ENCODE data around the gene LMO4.

LMO4 gene

GRCh38 chr1:87294633-87295032 lies 34.0 kb upstream of the LMO4 start:
- no peak for TF ChIP-seq CTCF (IDR thresholded peaks at IDR 0.05; ENCODE audit: extremely low read depth, missing control alignments)
- no peak for DNase-seq (ENCODE audit: low spot score)

GRCh38 chr1:87295445-87296110 lies 33.1 kb upstream of the LMO4 start:
- DNase-seq (ENCODE audit: low spot score): no peak
- TF ChIP-seq CTCF (IDR thresholded peaks at IDR 0.05; ENCODE audit: extremely low read depth, missing control alignments): no peak

GRCh38 chr1:87296206-87296605 lies 32.5 kb upstream of the LMO4 start:
- no peak for TF ChIP-seq CTCF (IDR thresholded peaks at IDR 0.05; ENCODE audit: extremely low read depth, missing control alignments)
- no peak for DNase-seq (ENCODE audit: low spot score)

GRCh38 chr1:87299661-87300060 lies 29.0 kb upstream of the LMO4 start:
- TF ChIP-seq CTCF (IDR thresholded peaks at IDR 0.05; ENCODE audit: extremely low read depth, missing control alignments): no peak
- no peak for DNase-seq (ENCODE audit: low spot score)

- DNase-seq (ENCODE audit: low spot score): no peak
- no peak for TF ChIP-seq CTCF (IDR thresholded peaks at IDR 0.05; ENCODE audit: extremely low read depth, missing control alignments)
Measured at GRCh38 chr1:87300628-87301027, 28.1 kb upstream of the LMO4 start.

GRCh38 chr1:87305151-87305550 lies 23.5 kb upstream of the LMO4 start:
- TF ChIP-seq CTCF (IDR thresholded peaks at IDR 0.05; ENCODE audit: extremely low read depth, missing control alignments): no peak
- no peak for DNase-seq (ENCODE audit: low spot score)

- DNase-seq (ENCODE audit: low spot score): no peak
- TF ChIP-seq CTCF (IDR thresholded peaks at IDR 0.05; ENCODE audit: extremely low read depth, missing control alignments): no peak
Measured at GRCh38 chr1:87305762-87306161, 22.9 kb upstream of the LMO4 start.

Measured in GM20000 (cell line).